ENCODE data around the gene ME3.
"Not testable (repeated sequence)": the region's sequence is repeated elsewhere in the genome, so short reads cannot be mapped to it uniquely, and the experiment has no call there.

ME3 gene

GRCh38 chr11:86660736-86661135, 11.7 kb downstream of the ME3 start:
- no peaks in the 10 kb centered on the region for H3K36me3 Mint-ChIP-seq (ENCODE audit: low read depth)
- H3K4me1 Mint-ChIP-seq, result no peaks in the 10 kb centered on the region
- H3K9me3 Mint-ChIP-seq, result peaks cover 4% of the 10 kb centered on the region
- no peak overlapping the region for H3K4me3 Mint-ChIP-seq
- H3K27ac Mint-ChIP-seq, result no peak overlapping the region
- DNase-seq, result no peak
- peaks cover 5% of the 10 kb centered on the region for H3K27me3 Mint-ChIP-seq (ENCODE audit: low read depth, poor library complexity)
- TF ChIP-seq, protein P1, sequence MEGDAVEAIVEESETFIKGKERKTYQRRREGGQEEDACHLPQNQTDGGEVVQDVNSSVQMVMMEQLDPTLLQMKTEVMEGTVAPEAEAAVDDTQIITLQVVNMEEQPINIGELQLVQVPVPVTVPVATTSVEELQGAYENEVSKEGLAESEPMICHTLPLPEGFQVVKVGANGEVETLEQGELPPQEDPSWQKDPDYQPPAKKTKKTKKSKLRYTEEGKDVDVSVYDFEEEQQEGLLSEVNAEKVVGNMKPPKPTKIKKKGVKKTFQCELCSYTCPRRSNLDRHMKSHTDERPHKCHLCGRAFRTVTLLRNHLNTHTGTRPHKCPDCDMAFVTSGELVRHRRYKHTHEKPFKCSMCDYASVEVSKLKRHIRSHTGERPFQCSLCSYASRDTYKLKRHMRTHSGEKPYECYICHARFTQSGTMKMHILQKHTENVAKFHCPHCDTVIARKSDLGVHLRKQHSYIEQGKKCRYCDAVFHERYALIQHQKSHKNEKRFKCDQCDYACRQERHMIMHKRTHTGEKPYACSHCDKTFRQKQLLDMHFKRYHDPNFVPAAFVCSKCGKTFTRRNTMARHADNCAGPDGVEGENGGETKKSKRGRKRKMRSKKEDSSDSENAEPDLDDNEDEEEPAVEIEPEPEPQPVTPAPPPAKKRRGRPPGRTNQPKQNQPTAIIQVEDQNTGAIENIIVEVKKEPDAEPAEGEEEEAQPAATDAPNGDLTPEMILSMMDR (IDR thresholded peaks at IDR 0.05), result no peak

- peaks cover 5% of the 10 kb centered on the region for H3K27me3 Mint-ChIP-seq (ENCODE audit: low read depth, poor library complexity)
- H3K9me3 Mint-ChIP-seq, result peaks cover 4% of the 10 kb centered on the region
- DNase-seq, result no peak
- no peaks in the 10 kb centered on the region for H3K4me1 Mint-ChIP-seq
- H3K36me3 Mint-ChIP-seq (ENCODE audit: low read depth), result no peaks in the 10 kb centered on the region
- TF ChIP-seq, protein P1 (IDR thresholded peaks at IDR 0.05), result no peak
- no peak overlapping the region for H3K4me3 Mint-ChIP-seq
- H3K27ac Mint-ChIP-seq, result no peak overlapping the region
These were observed 12.3 kb downstream of the ME3 start for GRCh38 chr11:86660088-86660487.

GRCh38 chr11:86658534-86658933, 13.9 kb downstream of the ME3 start:
- TF ChIP-seq, protein P1 (IDR thresholded peaks at IDR 0.05), result no peak
- H3K4me3 Mint-ChIP-seq, result no peak overlapping the region
- no peak overlapping the region for H3K27ac Mint-ChIP-seq
- no peaks in the 10 kb centered on the region for H3K4me1 Mint-ChIP-seq
- peaks cover 14% of the 10 kb centered on the region for H3K9me3 Mint-ChIP-seq
- DNase-seq, result no peak
- H3K27me3 Mint-ChIP-seq (ENCODE audit: low read depth, poor library complexity), result peaks cover 5% of the 10 kb centered on the region
- no peaks in the 10 kb centered on the region for H3K36me3 Mint-ChIP-seq (ENCODE audit: low read depth)

DNA sequence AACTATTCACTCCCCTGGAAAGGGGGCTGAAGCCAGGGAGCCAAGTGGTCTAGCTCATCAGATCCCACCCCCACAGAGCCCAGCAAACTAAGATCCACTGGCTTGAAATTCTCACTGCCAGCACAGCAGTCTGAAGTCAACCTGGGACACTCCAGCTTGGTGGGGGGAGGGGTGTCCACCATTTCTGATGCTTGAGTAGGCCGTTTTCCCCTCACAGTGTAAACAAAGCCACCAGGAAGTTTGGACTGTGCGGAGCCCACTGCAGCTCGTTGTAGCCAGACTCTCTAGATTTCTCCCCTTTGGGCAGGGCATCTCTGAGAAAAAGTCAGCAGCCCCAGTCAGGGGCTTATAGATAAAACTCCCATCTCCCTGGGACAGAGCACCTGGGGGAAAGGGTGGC, 27.2 kb downstream of the ME3 start:
- not testable (repeated sequence) for H3K4me1 Mint-ChIP-seq; H3K4me3 Mint-ChIP-seq; H3K27me3 Mint-ChIP-seq (ENCODE audit: low read depth, poor library complexity); DNase-seq; H3K27ac Mint-ChIP-seq
- peaks cover 49% of the 10 kb centered on the region for H3K9me3 Mint-ChIP-seq
- peaks cover 28% of the 10 kb centered on the region for H3K36me3 Mint-ChIP-seq (ENCODE audit: low read depth)

DNA sequence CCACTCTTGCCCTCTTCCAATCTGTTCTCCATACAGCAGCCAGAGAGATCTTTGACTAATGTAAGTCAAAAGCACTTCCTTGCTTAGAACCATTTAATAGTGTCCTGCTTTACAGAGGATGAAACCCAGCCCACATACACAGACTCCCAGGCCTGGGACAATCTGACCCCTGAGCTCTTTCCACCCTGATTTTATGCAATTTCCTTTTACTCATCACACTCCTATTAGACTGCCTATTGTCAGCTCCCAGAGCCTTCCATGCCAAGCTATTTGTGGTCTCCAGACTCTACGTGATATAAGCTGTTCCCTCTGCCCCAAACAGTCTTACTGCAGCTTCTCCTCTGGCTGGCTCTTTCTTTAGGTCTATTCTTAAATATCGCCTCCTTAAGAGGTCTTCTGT, 28.1 kb downstream of the ME3 start:
- H3K27ac Mint-ChIP-seq, result peak overlapping the region; percentile 28

GRCh38 chr11:86641537-86642261, 30.7 kb downstream of the ME3 start:
- no peak overlapping the region for H3K27ac Mint-ChIP-seq
- peaks cover 5% of the 10 kb centered on the region for H3K27me3 Mint-ChIP-seq (ENCODE audit: low read depth, poor library complexity)
- H3K36me3 Mint-ChIP-seq (ENCODE audit: low read depth), result peaks cover 10% of the 10 kb centered on the region

More for the DNA sequence above, 28.1 kb downstream of the ME3 start:
- peaks cover 19% of the 10 kb centered on the region for H3K36me3 Mint-ChIP-seq (ENCODE audit: low read depth)
- H3K4me3 Mint-ChIP-seq, result no peak overlapping the region
- TF ChIP-seq, protein P1 (IDR thresholded peaks at IDR 0.05), result no peak
- H3K27me3 Mint-ChIP-seq (ENCODE audit: low read depth, poor library complexity), result peaks cover 10% of the 10 kb centered on the region
- H3K9me3 Mint-ChIP-seq, result peaks cover 40% of the 10 kb centered on the region
- DNase-seq, result no peak
- no peaks in the 10 kb centered on the region for H3K4me1 Mint-ChIP-seq

More at GRCh38 chr11:86641537-86642261, 30.7 kb downstream of the ME3 start:
- TF ChIP-seq, protein P1 (IDR thresholded peaks at IDR 0.05), result no peak
- peaks cover 18% of the 10 kb centered on the region for H3K4me1 Mint-ChIP-seq
- no peak overlapping the region for H3K4me3 Mint-ChIP-seq
- peaks cover 14% of the 10 kb centered on the region for H3K9me3 Mint-ChIP-seq
- no peak for DNase-seq
